ENCODE measurements around the gene CXorf38.

- no peak for TF ChIP-seq EZH2 (IDR thresholded peaks at IDR 0.05; ENCODE audit: borderline replicate concordance, insufficient read depth, low read depth, low read length, poor library complexity, severe bottlenecking)
- TF ChIP-seq, protein P1, sequence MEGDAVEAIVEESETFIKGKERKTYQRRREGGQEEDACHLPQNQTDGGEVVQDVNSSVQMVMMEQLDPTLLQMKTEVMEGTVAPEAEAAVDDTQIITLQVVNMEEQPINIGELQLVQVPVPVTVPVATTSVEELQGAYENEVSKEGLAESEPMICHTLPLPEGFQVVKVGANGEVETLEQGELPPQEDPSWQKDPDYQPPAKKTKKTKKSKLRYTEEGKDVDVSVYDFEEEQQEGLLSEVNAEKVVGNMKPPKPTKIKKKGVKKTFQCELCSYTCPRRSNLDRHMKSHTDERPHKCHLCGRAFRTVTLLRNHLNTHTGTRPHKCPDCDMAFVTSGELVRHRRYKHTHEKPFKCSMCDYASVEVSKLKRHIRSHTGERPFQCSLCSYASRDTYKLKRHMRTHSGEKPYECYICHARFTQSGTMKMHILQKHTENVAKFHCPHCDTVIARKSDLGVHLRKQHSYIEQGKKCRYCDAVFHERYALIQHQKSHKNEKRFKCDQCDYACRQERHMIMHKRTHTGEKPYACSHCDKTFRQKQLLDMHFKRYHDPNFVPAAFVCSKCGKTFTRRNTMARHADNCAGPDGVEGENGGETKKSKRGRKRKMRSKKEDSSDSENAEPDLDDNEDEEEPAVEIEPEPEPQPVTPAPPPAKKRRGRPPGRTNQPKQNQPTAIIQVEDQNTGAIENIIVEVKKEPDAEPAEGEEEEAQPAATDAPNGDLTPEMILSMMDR (IDR thresholded peaks at IDR 0.05): no peak
Observed at GRCh38 chrX:40615976-40616375, 31.4 kb downstream of the CXorf38 start.

Data from B cell (primary cell).